Prostate gland (tissue), 2 donors: ENCODE data around the gene CSNK1G2.

ENCODE experiments used
- CTCF ChIP-seq, 4 experiments: fragments of 200-600 bp in 2 of 4; fragments of 450-650 bp in 2 of 4; sonication (generic) in 2 of 4; IDR thresholded peaks; 1 replicate in 3 of 4; 2 replicates in 1 of 4; pipeline ENCODE4 v1.5.1; 2016 to 2019; ENCODE audit warnings: antibody characterized with exemption in 4 of 4, mild to moderate bottlenecking in 2 of 4, moderate library complexity in 2 of 4
- POLR2A ChIP-seq: fragments of 450-650 bp; IDR thresholded peaks from one replicate; pipeline ENCODE4 v1.6.1; 2016; ENCODE audit warnings: antibody characterized with exemption, mild to moderate bottlenecking

GRCh38 chr19:1917926-1918325 lies 23.0 kb upstream of the CSNK1G2 start:
- TF ChIP-seq POLR2A = no peak
- no peak for TF ChIP-seq CTCF (IDR thresholded peaks at IDR 0.05)
